ENCODE data around the gene PSMA6. TPM values are rescaled to one million over a fixed set of nuclear protein-coding genes. Genes with fewer than 3 reads are reported as not detected.

Gene PSMA6
- total and polyA plus RNA-seq, 4 donors, result 87.5 to 151 (median 98.8) TPM

DNA sequence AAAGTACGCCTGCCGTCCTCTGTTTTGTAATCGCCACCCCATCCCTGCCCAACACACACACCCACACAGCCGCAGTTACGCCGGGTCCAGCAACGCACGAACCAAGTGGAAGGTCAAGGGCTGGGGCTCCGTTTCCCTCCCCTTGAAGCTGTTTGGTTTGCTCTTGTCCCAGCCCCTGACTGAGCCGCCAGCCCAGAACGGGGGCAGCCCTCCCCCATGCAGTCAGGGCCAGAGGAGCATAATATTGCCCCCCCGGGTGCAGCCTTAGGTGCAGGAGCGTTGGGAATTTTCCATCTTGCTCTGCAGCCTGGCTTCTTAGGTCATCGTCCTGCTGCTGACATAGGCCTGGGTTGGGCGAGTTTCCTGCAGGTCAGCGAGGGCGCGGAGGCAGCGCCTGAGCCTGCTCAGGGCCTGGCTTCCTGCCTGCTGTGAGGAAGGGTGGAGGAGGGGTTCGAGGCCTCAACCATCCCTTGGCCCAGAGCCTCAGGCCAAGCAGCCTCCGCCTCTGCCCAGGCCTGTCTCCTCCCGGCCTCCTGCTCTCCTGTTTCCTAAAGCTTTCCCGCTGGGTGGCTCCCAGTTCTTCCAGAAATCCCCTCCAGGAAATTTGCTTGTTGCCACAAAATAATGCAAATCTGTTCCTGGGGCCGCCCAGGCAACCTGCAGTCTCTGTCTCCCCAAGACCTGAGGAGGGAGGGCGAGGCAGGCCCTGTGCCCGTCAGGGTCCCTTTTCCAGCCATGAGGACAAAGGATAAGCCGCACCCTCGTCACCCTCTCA is 44.5 kb downstream of the PSMA6 start:
- no peaks in the 10 kb centered on the region for H3K9me3 ChIP-seq (ENCODE audit: control insufficient read depth in 4 of 4, low read length in 3 of 4)
- TF ChIP-seq, protein P1, sequence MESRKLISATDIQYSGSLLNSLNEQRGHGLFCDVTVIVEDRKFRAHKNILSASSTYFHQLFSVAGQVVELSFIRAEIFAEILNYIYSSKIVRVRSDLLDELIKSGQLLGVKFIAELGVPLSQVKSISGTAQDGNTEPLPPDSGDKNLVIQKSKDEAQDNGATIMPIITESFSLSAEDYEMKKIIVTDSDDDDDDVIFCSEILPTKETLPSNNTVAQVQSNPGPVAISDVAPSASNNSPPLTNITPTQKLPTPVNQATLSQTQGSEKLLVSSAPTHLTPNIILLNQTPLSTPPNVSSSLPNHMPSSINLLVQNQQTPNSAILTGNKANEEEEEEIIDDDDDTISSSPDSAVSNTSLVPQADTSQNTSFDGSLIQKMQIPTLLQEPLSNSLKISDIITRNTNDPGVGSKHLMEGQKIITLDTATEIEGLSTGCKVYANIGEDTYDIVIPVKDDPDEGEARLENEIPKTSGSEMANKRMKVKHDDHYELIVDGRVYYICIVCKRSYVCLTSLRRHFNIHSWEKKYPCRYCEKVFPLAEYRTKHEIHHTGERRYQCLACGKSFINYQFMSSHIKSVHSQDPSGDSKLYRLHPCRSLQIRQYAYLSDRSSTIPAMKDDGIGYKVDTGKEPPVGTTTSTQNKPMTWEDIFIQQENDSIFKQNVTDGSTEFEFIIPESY (IDR thresholded peaks at IDR 0.05), result peak; percentile 89
- TF ChIP-seq HNF4G (IDR thresholded peaks at IDR 0.05) (peak; percentile 64), RAD21 (IDR thresholded peaks at IDR 0.05) (peak; percentile 57 to 77), HNF4A (conservative IDR thresholded peaks at IDR 0.05) (peak; percentile 82), RXRA (IDR thresholded peaks at IDR 0.05) (peak; percentile 99 to 100), FOXA1 (IDR thresholded peaks at IDR 0.05) (no peak), SP1 (IDR thresholded peaks at IDR 0.05) (peak; percentile 99), EGR1 (IDR thresholded peaks at IDR 0.05; ENCODE audit: low read depth in 2 of 2) (peak; percentile 81 to 95), GABPA (IDR thresholded peaks at IDR 0.05 in 1 of 2, conservative IDR thresholded peaks at IDR 0.05 in 1 of 2) (peak in 1 of 2 donors; percentile 71), YY1 (IDR thresholded peaks at IDR 0.05) (peak; percentile 70), JUND (IDR thresholded peaks at IDR 0.05) (peak; percentile 86 to 95), NR2F2 (IDR thresholded peaks at IDR 0.05) (peak; percentile 100), TAF1 (conservative IDR thresholded peaks at IDR 0.05) (peak; percentile 42), FOXA2 (IDR thresholded peaks at IDR 0.05) (peak; percentile 55)
- TF ChIP-seq, protein P2, sequence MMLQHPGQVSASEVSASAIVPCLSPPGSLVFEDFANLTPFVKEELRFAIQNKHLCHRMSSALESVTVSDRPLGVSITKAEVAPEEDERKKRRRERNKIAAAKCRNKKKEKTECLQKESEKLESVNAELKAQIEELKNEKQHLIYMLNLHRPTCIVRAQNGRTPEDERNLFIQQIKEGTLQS (IDR thresholded peaks at IDR 0.05), result peak; percentile 94
- TF ChIP-seq, protein P3, sequence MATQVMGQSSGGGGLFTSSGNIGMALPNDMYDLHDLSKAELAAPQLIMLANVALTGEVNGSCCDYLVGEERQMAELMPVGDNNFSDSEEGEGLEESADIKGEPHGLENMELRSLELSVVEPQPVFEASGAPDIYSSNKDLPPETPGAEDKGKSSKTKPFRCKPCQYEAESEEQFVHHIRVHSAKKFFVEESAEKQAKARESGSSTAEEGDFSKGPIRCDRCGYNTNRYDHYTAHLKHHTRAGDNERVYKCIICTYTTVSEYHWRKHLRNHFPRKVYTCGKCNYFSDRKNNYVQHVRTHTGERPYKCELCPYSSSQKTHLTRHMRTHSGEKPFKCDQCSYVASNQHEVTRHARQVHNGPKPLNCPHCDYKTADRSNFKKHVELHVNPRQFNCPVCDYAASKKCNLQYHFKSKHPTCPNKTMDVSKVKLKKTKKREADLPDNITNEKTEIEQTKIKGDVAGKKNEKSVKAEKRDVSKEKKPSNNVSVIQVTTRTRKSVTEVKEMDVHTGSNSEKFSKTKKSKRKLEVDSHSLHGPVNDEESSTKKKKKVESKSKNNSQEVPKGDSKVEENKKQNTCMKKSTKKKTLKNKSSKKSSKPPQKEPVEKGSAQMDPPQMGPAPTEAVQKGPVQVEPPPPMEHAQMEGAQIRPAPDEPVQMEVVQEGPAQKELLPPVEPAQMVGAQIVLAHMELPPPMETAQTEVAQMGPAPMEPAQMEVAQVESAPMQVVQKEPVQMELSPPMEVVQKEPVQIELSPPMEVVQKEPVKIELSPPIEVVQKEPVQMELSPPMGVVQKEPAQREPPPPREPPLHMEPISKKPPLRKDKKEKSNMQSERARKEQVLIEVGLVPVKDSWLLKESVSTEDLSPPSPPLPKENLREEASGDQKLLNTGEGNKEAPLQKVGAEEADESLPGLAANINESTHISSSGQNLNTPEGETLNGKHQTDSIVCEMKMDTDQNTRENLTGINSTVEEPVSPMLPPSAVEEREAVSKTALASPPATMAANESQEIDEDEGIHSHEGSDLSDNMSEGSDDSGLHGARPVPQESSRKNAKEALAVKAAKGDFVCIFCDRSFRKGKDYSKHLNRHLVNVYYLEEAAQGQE (IDR thresholded peaks at IDR 0.05), result peak; percentile 57
- TF ChIP-seq, protein P4, sequence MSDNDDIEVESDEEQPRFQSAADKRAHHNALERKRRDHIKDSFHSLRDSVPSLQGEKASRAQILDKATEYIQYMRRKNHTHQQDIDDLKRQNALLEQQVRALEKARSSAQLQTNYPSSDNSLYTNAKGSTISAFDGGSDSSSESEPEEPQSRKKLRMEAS (IDR thresholded peaks at IDR 0.05), result peak; percentile 82
- TF ChIP-seq, protein P5, sequence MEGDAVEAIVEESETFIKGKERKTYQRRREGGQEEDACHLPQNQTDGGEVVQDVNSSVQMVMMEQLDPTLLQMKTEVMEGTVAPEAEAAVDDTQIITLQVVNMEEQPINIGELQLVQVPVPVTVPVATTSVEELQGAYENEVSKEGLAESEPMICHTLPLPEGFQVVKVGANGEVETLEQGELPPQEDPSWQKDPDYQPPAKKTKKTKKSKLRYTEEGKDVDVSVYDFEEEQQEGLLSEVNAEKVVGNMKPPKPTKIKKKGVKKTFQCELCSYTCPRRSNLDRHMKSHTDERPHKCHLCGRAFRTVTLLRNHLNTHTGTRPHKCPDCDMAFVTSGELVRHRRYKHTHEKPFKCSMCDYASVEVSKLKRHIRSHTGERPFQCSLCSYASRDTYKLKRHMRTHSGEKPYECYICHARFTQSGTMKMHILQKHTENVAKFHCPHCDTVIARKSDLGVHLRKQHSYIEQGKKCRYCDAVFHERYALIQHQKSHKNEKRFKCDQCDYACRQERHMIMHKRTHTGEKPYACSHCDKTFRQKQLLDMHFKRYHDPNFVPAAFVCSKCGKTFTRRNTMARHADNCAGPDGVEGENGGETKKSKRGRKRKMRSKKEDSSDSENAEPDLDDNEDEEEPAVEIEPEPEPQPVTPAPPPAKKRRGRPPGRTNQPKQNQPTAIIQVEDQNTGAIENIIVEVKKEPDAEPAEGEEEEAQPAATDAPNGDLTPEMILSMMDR (IDR thresholded peaks at IDR 0.05; ENCODE audit: low read depth, low read length, missing input control), result no peak
- peak overlapping the region in 1 of 3 donors; percentile 2 for H3K4me3 ChIP-seq (ENCODE audit: low read depth in 1 of 3, low read length in 3 of 3)
- no peaks in the 10 kb centered on the region for H3K27me3 ChIP-seq (ENCODE audit: control insufficient read depth in 4 of 4, insufficient read depth in 4 of 4, low read length in 3 of 4)
- 10% methylated on average over 28 of the region's 28 CpGs for WGBS
- H3K9ac ChIP-seq (ENCODE audit: low read depth in 1 of 2, low read length in 2 of 2), result peak overlapping the region in 1 of 2 donors; percentile 77
- peaks cover 41 to 70% (median 59%) of the 10 kb centered on the region in 4 donors for H3K4me1 ChIP-seq (ENCODE audit: control insufficient read depth in 4 of 4, insufficient read depth in 4 of 4, low read length in 3 of 4)
- H3K27ac ChIP-seq (ENCODE audit: low read depth in 1 of 2, low read length in 2 of 2), result peak overlapping the region; percentile 80 to 95
- peak; percentile 69 for DNase-seq (ENCODE audit: low spot score)
- H3K36me3 ChIP-seq (ENCODE audit: control insufficient read depth in 4 of 4, insufficient read depth in 3 of 4, low read depth in 1 of 4, low read length in 3 of 4), result no peaks in the 10 kb centered on the region
